Adrenal gland (tissue), 5 donors: Measurements from ENCODE around the gene BHLHA9.

Source experiments
- POLR2A ChIP-seq, 2 donors: fragments of 450-650 bp; IDR thresholded peaks; one replicate each; pipeline ENCODE4 v1.6.1; 2017; ENCODE audit warnings: antibody characterized with exemption in 2 of 2, mild to moderate bottlenecking in 2 of 2, moderate library complexity in 1 of 2
- TF ChIP-seq, protein P1 (sequence below), 6 experiments: fragments of 450-650 bp in 4 of 6; fragments of 200-600 bp in 2 of 6; sonication (generic) in 1 of 6; IDR thresholded peaks; 1 replicate in 5 of 6; 2 replicates in 1 of 6; pipeline versions ENCODE4 v1.5.1 to v1.8.0; 2016 to 2021; ENCODE audit warnings: antibody characterized with exemption in 6 of 6, mild to moderate bottlenecking in 2 of 6, moderate library complexity in 1 of 6
- donor health status: DM: no; HTN: no; CAD: no.

DNA sequence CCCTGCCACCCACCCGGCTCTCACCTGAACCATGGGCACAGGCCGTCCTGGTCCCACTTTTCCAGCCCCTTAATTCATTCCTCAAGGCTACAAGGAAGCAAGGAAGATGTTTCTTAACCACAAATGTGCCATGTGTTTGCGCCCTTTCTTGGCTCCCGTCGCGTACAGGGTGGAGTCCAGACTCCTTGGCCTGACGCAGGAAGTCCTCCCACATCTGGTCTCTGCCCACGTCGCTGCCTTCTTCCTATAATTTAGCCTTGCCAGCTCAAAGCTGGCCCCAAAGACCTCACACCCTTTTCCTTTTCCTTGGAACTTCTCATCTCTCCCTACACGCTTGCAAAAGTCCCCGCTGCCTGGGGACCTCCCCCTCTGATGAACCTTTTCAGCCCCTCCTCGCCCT, 38.8 kb upstream of the BHLHA9 start:
- no peak for TF ChIP-seq POLR2A (IDR thresholded peaks at IDR 0.05)
- TF ChIP-seq, protein P1, sequence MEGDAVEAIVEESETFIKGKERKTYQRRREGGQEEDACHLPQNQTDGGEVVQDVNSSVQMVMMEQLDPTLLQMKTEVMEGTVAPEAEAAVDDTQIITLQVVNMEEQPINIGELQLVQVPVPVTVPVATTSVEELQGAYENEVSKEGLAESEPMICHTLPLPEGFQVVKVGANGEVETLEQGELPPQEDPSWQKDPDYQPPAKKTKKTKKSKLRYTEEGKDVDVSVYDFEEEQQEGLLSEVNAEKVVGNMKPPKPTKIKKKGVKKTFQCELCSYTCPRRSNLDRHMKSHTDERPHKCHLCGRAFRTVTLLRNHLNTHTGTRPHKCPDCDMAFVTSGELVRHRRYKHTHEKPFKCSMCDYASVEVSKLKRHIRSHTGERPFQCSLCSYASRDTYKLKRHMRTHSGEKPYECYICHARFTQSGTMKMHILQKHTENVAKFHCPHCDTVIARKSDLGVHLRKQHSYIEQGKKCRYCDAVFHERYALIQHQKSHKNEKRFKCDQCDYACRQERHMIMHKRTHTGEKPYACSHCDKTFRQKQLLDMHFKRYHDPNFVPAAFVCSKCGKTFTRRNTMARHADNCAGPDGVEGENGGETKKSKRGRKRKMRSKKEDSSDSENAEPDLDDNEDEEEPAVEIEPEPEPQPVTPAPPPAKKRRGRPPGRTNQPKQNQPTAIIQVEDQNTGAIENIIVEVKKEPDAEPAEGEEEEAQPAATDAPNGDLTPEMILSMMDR (IDR thresholded peaks at IDR 0.05) = no peak
